ENCODE results near the gene TPPP3.

DNA sequence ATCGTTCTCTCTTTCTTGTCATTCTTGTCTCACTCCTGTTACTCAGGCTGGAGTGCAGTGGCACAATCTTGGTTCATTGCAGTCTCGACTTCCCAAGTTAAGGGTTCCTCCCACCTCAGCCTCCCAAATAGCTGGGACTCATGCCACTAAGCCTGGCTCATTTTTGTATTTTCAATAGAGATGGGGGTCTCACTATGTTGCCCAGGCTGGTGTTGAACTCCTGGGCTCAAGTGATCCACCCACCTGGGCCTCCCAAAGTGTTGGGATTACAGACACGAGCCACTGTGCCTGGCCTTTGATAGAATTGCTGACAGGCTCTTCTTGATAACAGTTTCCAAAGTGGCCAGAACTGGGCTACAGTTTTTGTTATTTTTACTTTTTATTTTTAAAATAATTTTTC lies 32.3 kb downstream of the TPPP3 start:
- TF ChIP-seq TAF1 (IDR thresholded peaks at IDR 0.05; ENCODE audit: borderline replicate concordance, low read depth, low read length) (no peak), EP300 (IDR thresholded peaks at IDR 0.05; ENCODE audit: borderline replicate concordance in 1 of 2, low read depth in 1 of 2, low read length in 1 of 2) (no peak), RAD21 (IDR thresholded peaks at IDR 0.05; ENCODE audit: low read length) (no peak)
- TF ChIP-seq, protein P1, sequence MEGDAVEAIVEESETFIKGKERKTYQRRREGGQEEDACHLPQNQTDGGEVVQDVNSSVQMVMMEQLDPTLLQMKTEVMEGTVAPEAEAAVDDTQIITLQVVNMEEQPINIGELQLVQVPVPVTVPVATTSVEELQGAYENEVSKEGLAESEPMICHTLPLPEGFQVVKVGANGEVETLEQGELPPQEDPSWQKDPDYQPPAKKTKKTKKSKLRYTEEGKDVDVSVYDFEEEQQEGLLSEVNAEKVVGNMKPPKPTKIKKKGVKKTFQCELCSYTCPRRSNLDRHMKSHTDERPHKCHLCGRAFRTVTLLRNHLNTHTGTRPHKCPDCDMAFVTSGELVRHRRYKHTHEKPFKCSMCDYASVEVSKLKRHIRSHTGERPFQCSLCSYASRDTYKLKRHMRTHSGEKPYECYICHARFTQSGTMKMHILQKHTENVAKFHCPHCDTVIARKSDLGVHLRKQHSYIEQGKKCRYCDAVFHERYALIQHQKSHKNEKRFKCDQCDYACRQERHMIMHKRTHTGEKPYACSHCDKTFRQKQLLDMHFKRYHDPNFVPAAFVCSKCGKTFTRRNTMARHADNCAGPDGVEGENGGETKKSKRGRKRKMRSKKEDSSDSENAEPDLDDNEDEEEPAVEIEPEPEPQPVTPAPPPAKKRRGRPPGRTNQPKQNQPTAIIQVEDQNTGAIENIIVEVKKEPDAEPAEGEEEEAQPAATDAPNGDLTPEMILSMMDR (IDR thresholded peaks at IDR 0.05): no peak
- TF ChIP-seq, protein P2, sequence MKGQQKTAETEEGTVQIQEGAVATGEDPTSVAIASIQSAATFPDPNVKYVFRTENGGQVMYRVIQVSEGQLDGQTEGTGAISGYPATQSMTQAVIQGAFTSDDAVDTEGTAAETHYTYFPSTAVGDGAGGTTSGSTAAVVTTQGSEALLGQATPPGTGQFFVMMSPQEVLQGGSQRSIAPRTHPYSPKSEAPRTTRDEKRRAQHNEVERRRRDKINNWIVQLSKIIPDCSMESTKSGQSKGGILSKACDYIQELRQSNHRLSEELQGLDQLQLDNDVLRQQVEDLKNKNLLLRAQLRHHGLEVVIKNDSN (IDR thresholded peaks at IDR 0.05; ENCODE audit: borderline replicate concordance, low read depth): no peak
